Testis (tissue), 2 donors: ENCODE results near the gene HDAC8.

Experiments used
- POLR2A ChIP-seq: fragments of 450-650 bp; IDR thresholded peaks from one replicate; pipeline ENCODE4 v1.6.1; 2017; ENCODE audit warnings: antibody characterized with exemption, mild to moderate bottlenecking, moderate library complexity
- TF ChIP-seq, protein P1 (sequence below), 3 experiments: fragments of 450-650 bp in 2 of 3; fragments of 200-600 bp in 1 of 3; sonication (generic) in 1 of 3; IDR thresholded peaks; one replicate each; pipeline ENCODE4 v1.5.1; 2016 to 2019; ENCODE audit warnings: antibody characterized with exemption in 3 of 3, mild to moderate bottlenecking in 2 of 3, moderate library complexity in 1 of 3

DNA sequence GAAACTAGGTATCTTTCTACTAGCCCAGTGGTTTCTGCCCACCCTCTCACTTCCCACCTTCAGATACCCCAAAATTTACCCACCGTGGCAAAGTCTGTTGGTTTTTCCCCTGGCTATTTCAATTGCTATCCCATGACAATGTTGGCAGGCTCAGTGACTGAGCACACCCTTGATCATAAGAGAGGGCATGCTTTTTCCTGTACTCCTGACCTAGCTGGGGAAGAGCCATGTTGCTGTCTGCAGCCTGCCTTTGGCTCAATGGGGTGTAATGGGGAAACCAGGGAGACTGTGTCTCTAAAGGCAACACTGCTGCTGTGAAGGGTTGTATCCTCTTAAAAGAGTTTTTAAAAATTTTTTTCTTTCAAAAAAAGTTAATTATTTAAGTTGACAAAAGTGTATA is 176.5 kb downstream of the HDAC8 start:
- TF ChIP-seq, protein P1, sequence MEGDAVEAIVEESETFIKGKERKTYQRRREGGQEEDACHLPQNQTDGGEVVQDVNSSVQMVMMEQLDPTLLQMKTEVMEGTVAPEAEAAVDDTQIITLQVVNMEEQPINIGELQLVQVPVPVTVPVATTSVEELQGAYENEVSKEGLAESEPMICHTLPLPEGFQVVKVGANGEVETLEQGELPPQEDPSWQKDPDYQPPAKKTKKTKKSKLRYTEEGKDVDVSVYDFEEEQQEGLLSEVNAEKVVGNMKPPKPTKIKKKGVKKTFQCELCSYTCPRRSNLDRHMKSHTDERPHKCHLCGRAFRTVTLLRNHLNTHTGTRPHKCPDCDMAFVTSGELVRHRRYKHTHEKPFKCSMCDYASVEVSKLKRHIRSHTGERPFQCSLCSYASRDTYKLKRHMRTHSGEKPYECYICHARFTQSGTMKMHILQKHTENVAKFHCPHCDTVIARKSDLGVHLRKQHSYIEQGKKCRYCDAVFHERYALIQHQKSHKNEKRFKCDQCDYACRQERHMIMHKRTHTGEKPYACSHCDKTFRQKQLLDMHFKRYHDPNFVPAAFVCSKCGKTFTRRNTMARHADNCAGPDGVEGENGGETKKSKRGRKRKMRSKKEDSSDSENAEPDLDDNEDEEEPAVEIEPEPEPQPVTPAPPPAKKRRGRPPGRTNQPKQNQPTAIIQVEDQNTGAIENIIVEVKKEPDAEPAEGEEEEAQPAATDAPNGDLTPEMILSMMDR (IDR thresholded peaks at IDR 0.05) = no peak
- no peak for TF ChIP-seq POLR2A
